22Rv1 (cell line): ENCODE results near the gene LYVE1.

Experiments used
- H3K27ac ChIP-seq: fragments of 450-650 bp; 2 replicates; pipeline ENCODE4 v1.5.1; 2017
- CTCF ChIP-seq: fragments of 450-650 bp; IDR thresholded peaks from 2 replicates; pipeline ENCODE4 v1.5.1; 2017; ENCODE audit warnings: mild to moderate bottlenecking
- ZFX ChIP-seq: fragments of 450-650 bp; IDR thresholded peaks from 2 replicates; pipeline ENCODE4 v1.6.1; 2017; ENCODE audit warnings: antibody characterized with exemption, borderline replicate concordance

Gene LYVE1

DNA sequence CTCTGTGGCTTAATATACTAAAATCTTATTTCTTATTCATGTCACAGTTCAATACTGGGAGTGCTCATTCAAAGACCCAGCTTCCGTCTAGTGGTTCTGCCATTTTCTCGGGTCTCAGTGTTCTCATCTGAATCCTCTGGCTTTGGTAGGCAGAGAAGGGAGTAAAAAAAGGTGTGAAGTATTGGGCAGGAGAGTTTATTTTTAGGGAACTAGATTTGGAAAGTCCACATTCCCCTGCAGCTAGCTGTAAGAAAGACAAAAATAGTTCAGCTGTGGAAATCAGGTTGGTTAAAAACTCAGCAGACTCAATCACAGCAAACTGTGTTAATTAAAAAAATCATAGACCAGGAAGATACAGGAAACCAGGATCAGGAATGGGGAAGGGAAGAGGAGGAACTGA is 4.1 kb upstream of the LYVE1 start:
- no peak for TF ChIP-seq CTCF
- TF ChIP-seq ZFX, result no peak
- no peak overlapping the region for H3K27ac ChIP-seq

- no peak overlapping the region for H3K27ac ChIP-seq
- TF ChIP-seq ZFX (no peak), CTCF (no peak)
Observed at GRCh38 chr11:10567446-10567845, 1.0 kb downstream of the LYVE1 start.

DNA sequence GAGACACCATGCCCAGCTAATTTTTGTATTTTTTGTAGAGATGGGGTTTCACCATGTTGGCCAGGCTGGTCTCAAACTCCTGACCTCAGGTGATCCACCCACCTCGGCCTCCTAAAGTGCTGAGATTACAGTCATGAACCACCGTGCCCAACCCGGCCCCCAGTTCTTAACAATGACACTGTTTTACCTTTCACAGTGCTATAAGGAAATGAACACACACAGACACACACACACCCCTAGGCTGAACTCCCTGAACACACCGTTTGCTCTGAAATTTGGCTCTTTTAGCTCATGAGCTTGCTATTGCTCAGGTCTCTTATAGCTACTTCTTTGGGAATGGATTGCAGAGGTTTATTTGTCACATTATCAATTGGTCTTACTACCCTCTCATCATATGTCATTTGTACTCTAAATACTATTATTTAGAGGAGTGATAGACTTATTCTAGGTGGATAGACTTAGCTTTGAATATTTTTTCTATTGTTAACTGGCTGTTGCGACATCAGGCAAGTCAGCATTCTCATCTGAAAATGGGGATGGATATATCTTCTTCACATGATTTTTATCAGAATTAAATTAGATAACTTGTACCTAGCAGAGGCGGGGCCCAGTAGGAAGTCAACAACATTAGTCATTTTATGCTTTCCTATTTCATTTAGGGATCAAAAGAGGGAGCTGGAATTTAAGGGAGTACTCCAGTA is 2.1 kb downstream of the LYVE1 start:
- no peak for TF ChIP-seq CTCF
- H3K27ac ChIP-seq, result no peak overlapping the region

GRCh38 chr11:10565493-10565892 is 3.0 kb downstream of the LYVE1 start:
- TF ChIP-seq CTCF (no peak), ZFX (no peak)
- H3K27ac ChIP-seq, result no peak overlapping the region

GRCh38 chr11:10564696-10565318 is 3.7 kb downstream of the LYVE1 start:
- TF ChIP-seq ZFX (no peak), CTCF (no peak)
- H3K27ac ChIP-seq, result no peak overlapping the region

- TF ChIP-seq ZFX (no peak), CTCF (no peak)
- H3K27ac ChIP-seq, result no peak overlapping the region
Observed at GRCh38 chr11:10564030-10564429, 4.4 kb downstream of the LYVE1 start.

DNA sequence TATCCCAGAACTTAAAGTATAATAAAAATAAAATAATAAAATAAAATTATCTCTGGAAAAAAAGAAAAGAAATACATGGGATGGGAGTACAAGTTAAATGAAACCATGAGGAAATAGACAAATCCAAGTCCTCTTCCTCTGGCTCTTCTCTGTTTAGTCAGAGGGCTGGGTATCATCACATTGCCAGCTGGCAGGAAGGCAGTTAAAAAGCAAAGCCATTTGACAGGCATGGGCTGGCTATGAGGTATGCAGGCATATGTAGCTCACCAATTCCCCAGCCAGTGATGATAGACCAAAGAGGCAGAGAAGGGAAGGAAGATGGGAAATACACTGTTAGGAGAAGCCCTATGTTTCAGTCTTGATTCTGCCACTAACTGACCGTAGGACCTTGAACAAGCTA is 6.5 kb downstream of the LYVE1 start:
- TF ChIP-seq ZFX, result no peak
- TF ChIP-seq CTCF, result no peak
- H3K27ac ChIP-seq, result no peak overlapping the region
